GM12875 (cell line): ENCODE measurements around the gene XPR1.

ENCODE experiments used
- H3K4me3 ChIP-seq: one replicate; pipeline ENCODE4 v1.5.1; 2011; ENCODE audit warnings: low read depth, low read length, control low read depth
- TF ChIP-seq, protein P1 (sequence below): IDR thresholded peaks from 2 replicates; pipeline ENCODE4 v1.5.1; 2011; ENCODE audit warnings: low read depth, mild to moderate bottlenecking, control low read depth, inconsistent platforms, low read length, moderate library complexity, borderline replicate concordance; ENCODE audit not compliant: insufficient read depth

Gene XPR1

DNA sequence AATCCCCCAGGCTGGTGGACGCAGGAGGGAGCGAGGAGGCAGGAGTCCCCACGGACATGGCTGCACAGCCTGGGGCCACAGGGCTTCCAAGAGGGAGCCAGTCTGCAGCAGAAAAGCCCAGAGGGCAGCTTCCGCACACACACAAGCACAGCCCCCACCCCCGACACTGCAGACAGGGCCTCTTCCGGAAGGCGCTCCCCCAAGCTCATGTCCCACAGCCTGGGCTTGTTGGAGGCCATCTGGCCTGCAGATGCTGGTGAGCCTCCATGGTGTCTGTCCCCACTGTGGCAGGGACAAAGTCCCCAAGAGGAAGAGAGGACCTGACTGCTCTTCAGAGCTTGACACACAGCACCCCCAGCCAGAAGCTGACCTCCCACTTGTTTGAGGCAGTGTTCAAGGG, 267.4 kb downstream of the XPR1 start:
- TF ChIP-seq, protein P1, sequence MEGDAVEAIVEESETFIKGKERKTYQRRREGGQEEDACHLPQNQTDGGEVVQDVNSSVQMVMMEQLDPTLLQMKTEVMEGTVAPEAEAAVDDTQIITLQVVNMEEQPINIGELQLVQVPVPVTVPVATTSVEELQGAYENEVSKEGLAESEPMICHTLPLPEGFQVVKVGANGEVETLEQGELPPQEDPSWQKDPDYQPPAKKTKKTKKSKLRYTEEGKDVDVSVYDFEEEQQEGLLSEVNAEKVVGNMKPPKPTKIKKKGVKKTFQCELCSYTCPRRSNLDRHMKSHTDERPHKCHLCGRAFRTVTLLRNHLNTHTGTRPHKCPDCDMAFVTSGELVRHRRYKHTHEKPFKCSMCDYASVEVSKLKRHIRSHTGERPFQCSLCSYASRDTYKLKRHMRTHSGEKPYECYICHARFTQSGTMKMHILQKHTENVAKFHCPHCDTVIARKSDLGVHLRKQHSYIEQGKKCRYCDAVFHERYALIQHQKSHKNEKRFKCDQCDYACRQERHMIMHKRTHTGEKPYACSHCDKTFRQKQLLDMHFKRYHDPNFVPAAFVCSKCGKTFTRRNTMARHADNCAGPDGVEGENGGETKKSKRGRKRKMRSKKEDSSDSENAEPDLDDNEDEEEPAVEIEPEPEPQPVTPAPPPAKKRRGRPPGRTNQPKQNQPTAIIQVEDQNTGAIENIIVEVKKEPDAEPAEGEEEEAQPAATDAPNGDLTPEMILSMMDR, result no peak

DNA sequence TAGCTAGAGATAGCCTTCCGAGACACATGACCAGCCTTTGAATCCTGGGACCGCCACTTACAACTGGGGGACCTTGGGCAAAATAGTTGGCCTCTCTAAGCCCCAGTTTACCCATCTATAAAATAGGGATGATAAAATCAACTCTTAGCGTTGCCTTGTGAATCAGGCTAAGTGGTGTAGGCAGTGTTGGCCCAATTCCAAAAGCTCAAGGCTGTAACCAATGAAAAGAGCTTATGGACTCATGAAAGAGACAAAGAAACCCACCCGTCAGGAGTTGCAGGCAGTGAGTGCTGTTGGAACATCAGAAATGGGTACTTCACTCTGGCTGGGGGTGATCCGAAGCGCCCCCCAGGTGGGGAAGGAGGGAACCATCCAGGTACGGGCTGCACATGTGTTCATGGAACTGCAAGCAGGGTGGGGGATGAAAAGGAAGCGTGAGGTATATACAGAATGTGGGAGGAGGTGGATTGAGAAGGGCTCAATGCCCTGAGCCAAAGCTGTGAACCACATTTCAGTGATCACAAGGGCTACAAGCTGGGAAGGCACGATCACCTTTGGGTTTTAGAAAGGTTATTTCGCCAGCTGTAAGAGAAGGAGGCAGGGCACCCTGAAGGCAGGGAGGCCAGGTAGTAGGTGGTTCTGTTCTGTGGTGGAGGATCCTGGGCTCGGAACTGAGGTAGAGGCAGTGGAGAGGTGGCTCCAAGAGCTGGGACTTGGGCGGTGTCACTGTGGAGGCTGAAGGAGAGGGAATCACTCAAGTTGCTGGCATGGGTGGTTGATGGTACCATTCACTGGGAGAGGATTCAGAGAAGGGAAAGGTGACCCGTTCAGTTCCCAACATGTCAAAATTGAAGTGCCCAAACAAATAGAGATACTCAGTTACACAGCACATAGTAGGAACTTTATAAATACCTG, 269.5 kb downstream of the XPR1 start:
- H3K4me3 ChIP-seq, result no peak overlapping the region
- TF ChIP-seq, protein P1, result no peak

More for the DNA sequence above, 267.4 kb downstream of the XPR1 start:
- H3K4me3 ChIP-seq, result no peak overlapping the region

GRCh38 chr1:180902541-180902940, 270.7 kb downstream of the XPR1 start:
- TF ChIP-seq, protein P1, result no peak
- H3K4me3 ChIP-seq, result no peak overlapping the region

GRCh38 chr1:180905927-180906326, 274.1 kb downstream of the XPR1 start:
- TF ChIP-seq, protein P1, result no peak
- H3K4me3 ChIP-seq, result no peak overlapping the region

GRCh38 chr1:180906511-180906910, 274.7 kb downstream of the XPR1 start:
- TF ChIP-seq, protein P1, result no peak
- no peak overlapping the region for H3K4me3 ChIP-seq

DNA sequence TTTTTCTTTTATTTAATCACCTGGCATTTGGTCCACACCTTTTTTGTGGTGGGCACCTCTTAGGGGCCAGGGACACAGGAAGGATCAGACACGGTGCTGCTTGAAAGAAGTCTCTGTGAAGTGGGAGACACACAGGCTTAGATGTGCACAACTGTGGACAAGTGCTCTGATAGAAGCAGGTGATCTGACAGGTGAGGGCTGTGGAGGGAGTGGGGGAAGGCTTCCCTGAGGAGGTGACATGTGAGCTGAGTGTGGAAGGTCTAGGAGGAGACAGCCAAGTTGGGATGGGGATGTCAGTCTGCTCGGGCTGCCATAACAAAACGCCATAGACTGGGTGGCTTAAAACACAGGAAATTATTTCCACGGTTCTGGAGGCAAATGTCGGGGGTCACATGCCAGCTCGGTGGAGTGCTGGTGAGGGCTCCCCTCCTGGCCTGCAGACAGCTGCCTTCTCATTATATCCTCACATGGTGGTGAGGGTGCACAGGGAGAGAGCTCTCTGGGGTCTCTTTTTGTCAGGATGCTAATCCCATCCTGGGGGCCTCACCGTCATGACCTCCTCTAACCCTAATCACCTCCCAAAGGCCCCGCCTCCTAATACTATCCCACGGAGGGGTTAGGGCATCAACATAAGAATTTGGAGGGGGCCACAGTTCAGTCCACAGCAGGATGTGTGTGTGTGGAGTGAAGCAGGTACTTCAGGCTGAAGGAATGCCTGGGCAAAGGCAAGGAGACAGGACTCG, 275.7 kb downstream of the XPR1 start:
- TF ChIP-seq, protein P1, result no peak
- no peak overlapping the region for H3K4me3 ChIP-seq
